Thyroid gland (tissue), 4 donors: ENCODE measurements around the gene CXorf58.

Experiments used
- POLR2A ChIP-seq, 2 donors: fragments of 450-650 bp; IDR thresholded peaks; one replicate each; pipeline ENCODE4 v1.6.1; 2017; ENCODE audit warnings: antibody characterized with exemption in 2 of 2, mild to moderate bottlenecking in 2 of 2, moderate library complexity in 1 of 2
- TF ChIP-seq, protein P1 (sequence below), 6 experiments: fragments of 200-600 bp in 3 of 6; fragments of 450-650 bp in 3 of 6; sonication (generic) in 3 of 6; IDR thresholded peaks; one replicate each; pipeline ENCODE4 v1.5.1; 2016 to 2019; ENCODE audit warnings: antibody characterized with exemption in 6 of 6, mild to moderate bottlenecking in 2 of 6, inconsistent platforms in 1 of 6, moderate library complexity in 1 of 6

DNA sequence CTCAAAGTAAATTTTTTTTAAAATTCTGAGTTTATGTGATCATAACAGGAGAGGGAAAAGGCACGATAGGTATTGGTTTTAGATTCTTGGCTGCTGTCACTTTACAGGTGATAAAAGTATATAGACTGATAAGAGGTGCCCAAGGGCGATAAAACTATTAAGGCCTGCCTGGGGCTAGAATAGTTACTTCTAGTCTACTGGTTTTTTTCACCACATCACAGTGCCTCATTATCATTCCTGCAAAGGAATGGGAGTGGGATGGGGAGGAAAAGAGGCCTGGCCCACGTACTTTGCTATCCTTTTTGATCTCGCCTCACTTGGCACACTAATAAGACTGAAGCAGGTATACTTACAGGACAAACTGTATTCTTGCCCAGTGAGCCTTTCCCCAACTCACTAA, 46.6 kb downstream of the CXorf58 start:
- TF ChIP-seq POLR2A (IDR thresholded peaks at IDR 0.05) = no peak
- TF ChIP-seq, protein P1, sequence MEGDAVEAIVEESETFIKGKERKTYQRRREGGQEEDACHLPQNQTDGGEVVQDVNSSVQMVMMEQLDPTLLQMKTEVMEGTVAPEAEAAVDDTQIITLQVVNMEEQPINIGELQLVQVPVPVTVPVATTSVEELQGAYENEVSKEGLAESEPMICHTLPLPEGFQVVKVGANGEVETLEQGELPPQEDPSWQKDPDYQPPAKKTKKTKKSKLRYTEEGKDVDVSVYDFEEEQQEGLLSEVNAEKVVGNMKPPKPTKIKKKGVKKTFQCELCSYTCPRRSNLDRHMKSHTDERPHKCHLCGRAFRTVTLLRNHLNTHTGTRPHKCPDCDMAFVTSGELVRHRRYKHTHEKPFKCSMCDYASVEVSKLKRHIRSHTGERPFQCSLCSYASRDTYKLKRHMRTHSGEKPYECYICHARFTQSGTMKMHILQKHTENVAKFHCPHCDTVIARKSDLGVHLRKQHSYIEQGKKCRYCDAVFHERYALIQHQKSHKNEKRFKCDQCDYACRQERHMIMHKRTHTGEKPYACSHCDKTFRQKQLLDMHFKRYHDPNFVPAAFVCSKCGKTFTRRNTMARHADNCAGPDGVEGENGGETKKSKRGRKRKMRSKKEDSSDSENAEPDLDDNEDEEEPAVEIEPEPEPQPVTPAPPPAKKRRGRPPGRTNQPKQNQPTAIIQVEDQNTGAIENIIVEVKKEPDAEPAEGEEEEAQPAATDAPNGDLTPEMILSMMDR (IDR thresholded peaks at IDR 0.05) = no peak
